SK-N-MC (cell line): Measurements from ENCODE around the gene ANKS1A.

ENCODE experiments used
- EZH2 ChIP-seq: fragments of 200-600 bp; sonication (generic); IDR thresholded peaks from one replicate; pipeline ENCODE4 v1.6.1; 2017; ENCODE audit warnings: antibody characterized with exemption
- FOXP2 ChIP-seq: optimal IDR thresholded peaks from 2 replicates; pipeline ENCODE3; 2011; ENCODE audit warnings: mild to moderate bottlenecking, moderate library complexity; ENCODE audit not compliant: insufficient read depth; ENCODE audit errors: extremely low read length, control extremely low read depth
- POLR2AphosphoS5 ChIP-seq: IDR thresholded peaks from 2 replicates; pipeline ENCODE4 v1.6.1; 2012; ENCODE audit warnings: mild to moderate bottlenecking, low read depth, low read length, borderline replicate concordance

DNA sequence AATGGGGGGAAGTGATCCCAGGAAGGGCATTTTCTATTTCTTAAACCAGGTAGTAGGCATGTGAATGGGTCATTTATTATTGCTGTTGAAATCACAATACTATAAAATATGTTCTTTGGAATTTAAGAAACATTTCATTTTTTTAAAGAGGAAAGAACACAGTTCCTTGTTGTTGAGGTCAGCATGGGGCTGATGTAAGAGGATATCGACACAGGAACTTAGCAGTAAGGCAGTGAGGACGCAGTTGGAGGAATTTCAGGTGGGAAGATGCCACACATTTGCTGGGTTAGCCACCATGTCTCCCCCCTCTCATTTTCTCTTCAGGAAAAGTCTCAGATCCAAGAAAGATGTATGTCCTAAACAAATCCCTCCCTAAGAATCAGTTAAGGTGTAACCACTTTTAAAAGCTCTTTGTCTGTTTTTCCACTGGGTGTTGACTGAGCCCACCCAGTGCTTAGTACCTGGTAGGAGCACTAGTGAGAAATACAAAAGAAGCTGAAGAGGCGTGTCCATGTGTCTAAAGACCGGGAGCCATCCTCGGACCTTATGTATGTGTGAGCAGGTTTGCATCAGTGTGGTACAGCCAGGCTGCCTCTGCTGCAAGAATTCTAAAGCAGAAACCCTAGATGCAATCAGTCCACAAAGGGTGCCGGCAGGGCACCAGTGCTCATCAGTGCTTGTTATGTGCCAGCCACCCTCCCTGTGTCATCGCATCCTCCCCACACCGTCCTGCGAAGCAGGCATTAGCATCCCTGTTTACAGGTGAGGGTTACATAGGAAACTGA is 153.2 kb downstream of the ANKS1A start:
- TF ChIP-seq POLR2AphosphoS5, result no peak
- no peak for TF ChIP-seq EZH2
- TF ChIP-seq FOXP2, result no peak
